ENCODE data around the gene EDA.

DNA sequence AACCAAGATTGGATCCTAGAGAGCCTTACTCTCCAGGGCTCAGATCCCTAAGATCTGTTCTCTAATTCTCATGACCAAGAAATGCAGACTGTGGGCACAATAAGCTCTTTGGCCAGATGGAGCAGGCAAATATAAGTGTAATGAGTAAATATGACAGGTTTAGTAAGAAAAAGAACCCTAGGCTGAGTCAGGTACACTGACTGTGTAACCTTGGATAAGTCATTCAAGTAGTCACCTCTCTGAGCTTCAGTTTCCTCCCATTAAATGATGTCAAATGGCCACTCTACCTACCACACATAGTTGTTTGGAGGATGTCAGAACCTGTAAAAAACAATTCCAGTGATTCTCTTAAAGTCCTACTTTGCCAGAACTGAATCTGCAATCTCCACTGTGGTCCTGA, 8.3 kb upstream of the EDA start:
- TF ChIP-seq, protein P1, sequence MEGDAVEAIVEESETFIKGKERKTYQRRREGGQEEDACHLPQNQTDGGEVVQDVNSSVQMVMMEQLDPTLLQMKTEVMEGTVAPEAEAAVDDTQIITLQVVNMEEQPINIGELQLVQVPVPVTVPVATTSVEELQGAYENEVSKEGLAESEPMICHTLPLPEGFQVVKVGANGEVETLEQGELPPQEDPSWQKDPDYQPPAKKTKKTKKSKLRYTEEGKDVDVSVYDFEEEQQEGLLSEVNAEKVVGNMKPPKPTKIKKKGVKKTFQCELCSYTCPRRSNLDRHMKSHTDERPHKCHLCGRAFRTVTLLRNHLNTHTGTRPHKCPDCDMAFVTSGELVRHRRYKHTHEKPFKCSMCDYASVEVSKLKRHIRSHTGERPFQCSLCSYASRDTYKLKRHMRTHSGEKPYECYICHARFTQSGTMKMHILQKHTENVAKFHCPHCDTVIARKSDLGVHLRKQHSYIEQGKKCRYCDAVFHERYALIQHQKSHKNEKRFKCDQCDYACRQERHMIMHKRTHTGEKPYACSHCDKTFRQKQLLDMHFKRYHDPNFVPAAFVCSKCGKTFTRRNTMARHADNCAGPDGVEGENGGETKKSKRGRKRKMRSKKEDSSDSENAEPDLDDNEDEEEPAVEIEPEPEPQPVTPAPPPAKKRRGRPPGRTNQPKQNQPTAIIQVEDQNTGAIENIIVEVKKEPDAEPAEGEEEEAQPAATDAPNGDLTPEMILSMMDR (IDR thresholded peaks at IDR 0.05 in 8 of 11, conservative IDR thresholded peaks at IDR 0.05 in 3 of 11): no peak
- TF ChIP-seq POLR2AphosphoS5 (IDR thresholded peaks at IDR 0.05): no peak
